ENCODE measurements around the gene CNGA3.

Gene CNGA3

DNA sequence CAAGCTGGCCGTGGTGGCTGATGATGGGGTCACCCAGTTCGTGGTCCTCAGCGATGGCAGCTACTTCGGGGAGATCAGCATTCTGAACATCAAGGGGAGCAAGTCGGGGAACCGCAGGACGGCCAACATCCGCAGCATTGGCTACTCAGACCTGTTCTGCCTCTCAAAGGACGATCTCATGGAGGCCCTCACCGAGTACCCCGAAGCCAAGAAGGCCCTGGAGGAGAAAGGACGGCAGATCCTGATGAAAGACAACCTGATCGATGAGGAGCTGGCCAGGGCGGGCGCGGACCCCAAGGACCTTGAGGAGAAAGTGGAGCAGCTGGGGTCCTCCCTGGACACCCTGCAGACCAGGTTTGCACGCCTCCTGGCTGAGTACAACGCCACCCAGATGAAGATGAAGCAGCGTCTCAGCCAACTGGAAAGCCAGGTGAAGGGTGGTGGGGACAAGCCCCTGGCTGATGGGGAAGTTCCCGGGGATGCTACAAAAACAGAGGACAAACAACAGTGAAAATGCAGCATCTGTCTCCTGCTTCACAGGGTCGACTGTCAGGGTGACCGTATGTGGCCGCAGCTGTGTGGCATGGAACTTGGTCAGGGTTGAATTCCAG lies 50.6 kb downstream of the CNGA3 start:
- Histone ChIP-seq H3K27ac (no peak overlapping the region), H3K4me3 (ENCODE audit: low read depth, low read length) (no peak overlapping the region), H3K36me3 (replicated peaks) (no peaks in the 10 kb centered on the region), H3K27me3 (replicated peaks) (no peaks in the 10 kb centered on the region)
- in situ Hi-C loops (cut with HindIII; ENCODE audit: low pct_ligation_motif_present, low sequenced_read_pairs), result no loop called here
- TF ChIP-seq, protein P1, sequence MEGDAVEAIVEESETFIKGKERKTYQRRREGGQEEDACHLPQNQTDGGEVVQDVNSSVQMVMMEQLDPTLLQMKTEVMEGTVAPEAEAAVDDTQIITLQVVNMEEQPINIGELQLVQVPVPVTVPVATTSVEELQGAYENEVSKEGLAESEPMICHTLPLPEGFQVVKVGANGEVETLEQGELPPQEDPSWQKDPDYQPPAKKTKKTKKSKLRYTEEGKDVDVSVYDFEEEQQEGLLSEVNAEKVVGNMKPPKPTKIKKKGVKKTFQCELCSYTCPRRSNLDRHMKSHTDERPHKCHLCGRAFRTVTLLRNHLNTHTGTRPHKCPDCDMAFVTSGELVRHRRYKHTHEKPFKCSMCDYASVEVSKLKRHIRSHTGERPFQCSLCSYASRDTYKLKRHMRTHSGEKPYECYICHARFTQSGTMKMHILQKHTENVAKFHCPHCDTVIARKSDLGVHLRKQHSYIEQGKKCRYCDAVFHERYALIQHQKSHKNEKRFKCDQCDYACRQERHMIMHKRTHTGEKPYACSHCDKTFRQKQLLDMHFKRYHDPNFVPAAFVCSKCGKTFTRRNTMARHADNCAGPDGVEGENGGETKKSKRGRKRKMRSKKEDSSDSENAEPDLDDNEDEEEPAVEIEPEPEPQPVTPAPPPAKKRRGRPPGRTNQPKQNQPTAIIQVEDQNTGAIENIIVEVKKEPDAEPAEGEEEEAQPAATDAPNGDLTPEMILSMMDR (IDR thresholded peaks at IDR 0.05; ENCODE audit: low read depth, low read length, missing control alignments), result no peak
- no peak for DNase-seq

DNA sequence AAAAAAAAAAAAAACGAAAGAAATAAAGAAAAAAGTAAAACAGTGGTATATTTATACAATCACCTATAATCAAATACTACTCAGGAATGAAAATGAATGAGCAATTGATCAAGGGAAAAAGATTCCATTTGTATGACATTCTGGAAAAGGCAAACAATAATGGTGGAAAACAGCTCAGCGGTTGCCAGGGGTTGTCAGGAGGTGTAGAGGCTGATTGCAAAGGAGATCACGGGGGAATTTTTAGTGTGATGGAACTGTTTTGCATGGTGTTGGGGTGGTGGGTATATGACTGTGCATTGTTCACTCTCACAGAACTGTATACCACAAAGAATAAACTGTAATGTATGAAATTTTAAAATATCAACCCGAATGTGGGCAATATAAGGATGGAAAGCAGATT lies 52.9 kb downstream of the CNGA3 start:
- no peaks in the 10 kb centered on the region for H3K27me3 ChIP-seq (replicated peaks)
- H3K27ac ChIP-seq, result no peak overlapping the region
- DNase-seq, result no peak
- TF ChIP-seq, protein P1 (IDR thresholded peaks at IDR 0.05; ENCODE audit: low read depth, low read length, missing control alignments), result no peak
- H3K36me3 ChIP-seq (replicated peaks), result no peaks in the 10 kb centered on the region
- H3K4me3 ChIP-seq (ENCODE audit: low read depth, low read length), result no peak overlapping the region
- in situ Hi-C loops (cut with HindIII; ENCODE audit: low pct_ligation_motif_present, low sequenced_read_pairs), result no loop called here

DNA sequence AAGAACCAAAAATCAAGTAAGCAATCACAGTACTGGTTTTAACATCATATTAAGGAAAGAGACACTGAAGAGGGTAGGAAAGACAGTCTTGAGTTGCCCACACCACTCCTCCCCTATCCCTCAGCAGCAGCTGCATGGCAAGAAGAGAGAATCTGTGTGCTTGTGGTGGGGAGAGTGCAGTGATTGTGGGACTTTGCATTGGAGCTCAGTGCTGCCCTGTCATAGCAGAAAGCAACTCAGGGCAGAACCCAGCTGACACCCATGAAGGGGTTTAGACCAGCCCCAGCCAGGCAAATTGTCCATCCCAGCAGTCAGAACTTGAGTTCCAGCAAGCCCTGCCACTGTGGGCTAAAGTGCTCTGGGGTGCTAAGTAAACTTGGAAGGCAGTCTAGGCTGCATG lies 57.6 kb downstream of the CNGA3 start:
- in situ Hi-C loops (cut with HindIII; ENCODE audit: low pct_ligation_motif_present, low sequenced_read_pairs), result no loop called here
- Histone ChIP-seq H3K27ac (no peak overlapping the region), H3K36me3 (replicated peaks) (no peaks in the 10 kb centered on the region), H3K27me3 (replicated peaks) (no peaks in the 10 kb centered on the region), H3K4me3 (ENCODE audit: low read depth, low read length) (no peak overlapping the region)
- no peak for DNase-seq
- TF ChIP-seq, protein P1 (IDR thresholded peaks at IDR 0.05; ENCODE audit: low read depth, low read length, missing control alignments), result no peak

DNA sequence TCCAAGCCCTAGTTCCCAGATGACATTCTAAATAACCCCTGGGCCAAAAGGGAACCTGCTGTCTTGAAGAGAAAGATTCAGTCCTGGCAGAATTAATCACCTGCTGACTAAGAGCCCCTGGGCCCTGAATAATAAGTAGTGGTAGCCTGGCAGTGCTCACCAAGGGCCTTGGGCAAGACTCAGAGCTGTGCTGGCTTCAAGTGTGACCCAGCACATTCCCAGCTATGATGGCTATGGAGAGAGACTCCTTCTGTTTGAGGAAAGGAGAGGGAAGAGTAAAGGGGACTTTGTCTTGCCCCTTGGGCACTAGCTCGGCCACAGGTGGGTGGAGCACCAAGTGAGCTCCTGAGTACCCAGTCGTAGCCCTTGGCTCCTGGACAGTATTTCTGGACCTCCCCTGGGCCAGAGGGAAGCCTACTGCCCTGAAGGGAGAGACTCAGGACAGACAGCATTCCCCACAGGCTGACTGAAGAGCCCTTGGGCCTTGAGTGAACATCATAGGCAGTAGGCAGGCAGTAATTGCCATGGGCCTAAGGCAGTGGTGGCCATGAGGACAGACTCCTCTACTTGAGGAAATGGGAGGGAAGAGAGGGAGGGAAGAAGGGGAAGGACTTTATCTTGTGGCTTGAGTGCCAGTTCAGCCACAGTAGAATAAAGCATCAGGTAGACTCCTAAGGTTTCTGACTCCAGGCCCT lies 58.4 kb downstream of the CNGA3 start:
- in situ Hi-C loops (cut with HindIII; ENCODE audit: low pct_ligation_motif_present, low sequenced_read_pairs), result no loop called here
- DNase-seq, result no peak
- H3K27me3 ChIP-seq (replicated peaks), result no peaks in the 10 kb centered on the region
- H3K36me3 ChIP-seq (replicated peaks), result no peaks in the 10 kb centered on the region
- no peak overlapping the region for H3K4me3 ChIP-seq (ENCODE audit: low read depth, low read length)
- TF ChIP-seq, protein P1 (IDR thresholded peaks at IDR 0.05; ENCODE audit: low read depth, low read length, missing control alignments), result no peak
- no peak overlapping the region for H3K27ac ChIP-seq

DNA sequence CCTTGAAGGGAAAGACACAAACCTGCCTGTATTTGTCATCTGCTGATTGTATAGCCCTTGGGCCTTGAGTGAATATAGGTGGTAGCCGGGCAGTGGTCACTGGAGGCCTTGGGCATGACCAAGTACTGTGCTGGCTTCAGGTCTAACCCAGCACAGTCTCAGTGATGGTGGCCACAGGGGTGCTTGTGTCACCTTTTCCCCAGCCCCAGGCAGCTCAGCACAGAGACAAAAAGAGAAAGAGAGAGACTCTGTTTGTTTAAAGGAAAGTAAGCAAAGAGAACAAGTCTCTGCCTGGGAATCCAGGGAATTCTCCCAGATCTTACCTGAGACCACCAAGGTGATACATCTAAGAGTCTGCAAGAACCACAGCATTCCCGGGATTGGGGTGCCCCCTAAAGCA lies 59.0 kb downstream of the CNGA3 start:
- in situ Hi-C loops (cut with HindIII; ENCODE audit: low pct_ligation_motif_present, low sequenced_read_pairs), result no loop called here
- no peaks in the 10 kb centered on the region for H3K36me3 ChIP-seq (replicated peaks)
- DNase-seq, result no peak
- no peak overlapping the region for H3K27ac ChIP-seq
- H3K4me3 ChIP-seq (ENCODE audit: low read depth, low read length), result no peak overlapping the region
- H3K27me3 ChIP-seq (replicated peaks), result no peaks in the 10 kb centered on the region
- TF ChIP-seq, protein P1 (IDR thresholded peaks at IDR 0.05; ENCODE audit: low read depth, low read length, missing control alignments), result no peak
